WTC11 (cell line): ENCODE measurements around the gene SMDT1.

ENCODE experiments used
- CREM ChIP-seq: sonication (generic); formaldehyde crosslinking; IDR thresholded peaks from 2 replicates; pipeline ENCODE4 v1.8.1; 2022; ENCODE audit warnings: mild to moderate bottlenecking, missing genetic modification reagents, moderate library complexity
- JAZF1 ChIP-seq: fragments of 250-450 bp; sonication (Bioruptor Pico); IDR thresholded peaks from 2 replicates; pipeline ENCODE4 v1.9.0; 2021; ENCODE audit warnings: moderate library complexity, mild to moderate bottlenecking, inconsistent platforms
- JUN ChIP-seq: sonication (generic); formaldehyde crosslinking; IDR thresholded peaks from 2 replicates; pipeline ENCODE4 v1.8.0; 2023; ENCODE audit warnings: mild to moderate bottlenecking, missing genetic modification reagents
- ZNF138 ChIP-seq: sonication (generic); formaldehyde crosslinking; conservative IDR thresholded peaks from 2 replicates; pipeline ENCODE4 v1.8.1; 2022; ENCODE audit warnings: mild to moderate bottlenecking, moderate library complexity, missing genetic modification reagents
- ZNF512 ChIP-seq: sonication (generic); formaldehyde crosslinking; IDR thresholded peaks from 2 replicates; pipeline ENCODE4 v1.8.1; 2022; ENCODE audit warnings: missing genetic modification reagents, borderline replicate concordance
- TF ChIP-seq, protein P1 (sequence below): fragments of 200-600 bp; IDR thresholded peaks from 2 replicates; pipeline ENCODE4 v1.8.0; 2022; ENCODE audit warnings: antibody characterized with exemption

- TF ChIP-seq ZNF512 (CRISPR knock-in tag) (no peak), JAZF1 (no peak), JUN (CRISPR knock-in tag) (no peak), ZNF138 (CRISPR knock-in tag) (no peak), CREM (no peak)
- TF ChIP-seq, protein P1, sequence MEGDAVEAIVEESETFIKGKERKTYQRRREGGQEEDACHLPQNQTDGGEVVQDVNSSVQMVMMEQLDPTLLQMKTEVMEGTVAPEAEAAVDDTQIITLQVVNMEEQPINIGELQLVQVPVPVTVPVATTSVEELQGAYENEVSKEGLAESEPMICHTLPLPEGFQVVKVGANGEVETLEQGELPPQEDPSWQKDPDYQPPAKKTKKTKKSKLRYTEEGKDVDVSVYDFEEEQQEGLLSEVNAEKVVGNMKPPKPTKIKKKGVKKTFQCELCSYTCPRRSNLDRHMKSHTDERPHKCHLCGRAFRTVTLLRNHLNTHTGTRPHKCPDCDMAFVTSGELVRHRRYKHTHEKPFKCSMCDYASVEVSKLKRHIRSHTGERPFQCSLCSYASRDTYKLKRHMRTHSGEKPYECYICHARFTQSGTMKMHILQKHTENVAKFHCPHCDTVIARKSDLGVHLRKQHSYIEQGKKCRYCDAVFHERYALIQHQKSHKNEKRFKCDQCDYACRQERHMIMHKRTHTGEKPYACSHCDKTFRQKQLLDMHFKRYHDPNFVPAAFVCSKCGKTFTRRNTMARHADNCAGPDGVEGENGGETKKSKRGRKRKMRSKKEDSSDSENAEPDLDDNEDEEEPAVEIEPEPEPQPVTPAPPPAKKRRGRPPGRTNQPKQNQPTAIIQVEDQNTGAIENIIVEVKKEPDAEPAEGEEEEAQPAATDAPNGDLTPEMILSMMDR, result no peak
Observed at GRCh38 chr22:42091455-42091782, 11.9 kb downstream of the SMDT1 start.
